ENCODE measurements around the gene DLST. TPM values are rescaled to one million over a fixed set of nuclear protein-coding genes. Genes with fewer than 3 reads are reported as not detected.
A peak's percentile ranks its signal among the peaks of the same experiment; 100 is the strongest.

The DLST gene
- total and polyA plus RNA-seq, 2 of the 4 experiments (the other 2 are of a cell fraction): 58.6 to 119 TPM

DNA sequence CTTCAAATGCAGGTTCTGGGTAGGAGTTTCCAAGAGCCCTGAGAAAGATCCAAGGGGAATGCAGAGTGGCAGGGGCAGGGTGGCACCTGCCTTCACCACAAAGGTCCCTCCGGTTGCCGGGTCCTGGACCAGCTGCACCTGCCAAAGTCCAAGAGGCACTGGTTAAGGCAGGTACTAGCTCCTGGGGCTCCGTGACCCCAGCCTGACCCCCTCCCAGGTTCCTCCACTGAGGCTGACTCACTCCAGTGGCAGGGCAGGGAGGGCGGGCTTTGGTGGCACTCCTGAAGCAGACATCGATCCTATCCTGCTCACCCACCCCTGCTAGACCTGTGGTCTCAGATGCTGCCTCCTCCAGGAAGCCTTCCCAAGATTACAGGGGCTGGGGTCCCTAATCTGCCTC lies 30.0 kb downstream of the DLST start:
- ChIA-PET CTCF (no interaction called here), POLR2A (ENCODE audit: unreplicated experiment) (interaction anchor here (0.5 to 0.6 kb wide), 2 partner anchors 11 to 369 kb away, joined by 4 read pairs; no protein-coding TSS in a partner anchor)
- no peak overlapping the region for H3K18ac ChIP-seq (ENCODE audit: low read depth, low read length)
- no peak overlapping the region for H2BK5ac ChIP-seq (ENCODE audit: low read depth, low read length, poor library complexity, severe bottlenecking)
- no peak overlapping the region for H4K91ac ChIP-seq (ENCODE audit: insufficient read depth, low read depth, low read length)
- H2BK120ac ChIP-seq (ENCODE audit: low read depth, low read length): no peak overlapping the region
- intact Hi-C loops (cut with micrococcal nuclease): no loop called here
- H3K27me3 ChIP-seq (ENCODE audit: control insufficient read depth, insufficient read depth, low read length): no peaks in the 10 kb centered on the region
- H3K4me1 ChIP-seq (ENCODE audit: control insufficient read depth, insufficient read depth, low read length): peaks cover 1% of the 10 kb centered on the region; the same call in 1 of the 2 replicates
- H4K20me1 ChIP-seq (ENCODE audit: insufficient read depth, low read length): no peaks in the 10 kb centered on the region
- H3K9me1 ChIP-seq (ENCODE audit: insufficient read depth, low read length): no peaks in the 10 kb centered on the region
- dilution Hi-C loops (cut with HindIII; ENCODE audit: low sequenced_read_pairs, unreplicated experiment): no loop called here
- peak overlapping the region; percentile 24 for H2AK9ac ChIP-seq (replicated peaks; ENCODE audit: low read depth, low read length, poor library complexity)
- 70% methylated on average over 2 of the region's 5 CpGs; no CpG with 5 or more reads in 1 of the 2 experiments for WGBS, 2 experiments (ENCODE audit: extremely low coverage in 2 of 2, insufficient read length in 1 of 2)
- no TSS peak for BruUV-seq (replicated peaks)
- H2AFZ ChIP-seq (replicated peaks; ENCODE audit: low read length, poor library complexity): no peak overlapping the region
- no peaks in the 10 kb centered on the region for H3K9me3 ChIP-seq (ENCODE audit: control insufficient read depth, insufficient read depth, low read length)
- TF ChIP-seq RAD21 (IDR thresholded peaks at IDR 0.05; ENCODE audit: low read length) (no peak), MAFK (IDR thresholded peaks at IDR 0.05; ENCODE audit: low read depth, low read length) (no peak), MXI1 (IDR thresholded peaks at IDR 0.05; ENCODE audit: borderline replicate concordance, low read depth, low read length) (no peak), RFX5 (IDR thresholded peaks at IDR 0.05; ENCODE audit: low read depth, low read length) (no peak), MAZ (IDR thresholded peaks at IDR 0.05; ENCODE audit: borderline replicate concordance, low read depth, low read length) (no peak), FOS (IDR thresholded peaks at IDR 0.05; ENCODE audit: low read depth, low read length) (no peak), CEBPB (IDR thresholded peaks at IDR 0.05; ENCODE audit: low read depth, low read length) (no peak), SMC3 (IDR thresholded peaks at IDR 0.05; ENCODE audit: low read depth, low read length) (no peak), RCOR1 (IDR thresholded peaks at IDR 0.05; ENCODE audit: insufficient replicate concordance, low read length) (no peak), CHD1 (IDR thresholded peaks at IDR 0.05; ENCODE audit: low read depth, low read length) (no peak), POLR2A (IDR thresholded peaks at IDR 0.05; ENCODE audit: low read depth, low read length) (no peak), NFE2L2 (IDR thresholded peaks at IDR 0.05; ENCODE audit: low read depth, low read length) (no peak), BHLHE40 (IDR thresholded peaks at IDR 0.05; ENCODE audit: low read depth, low read length) (no peak)
- TF ChIP-seq, protein P1, sequence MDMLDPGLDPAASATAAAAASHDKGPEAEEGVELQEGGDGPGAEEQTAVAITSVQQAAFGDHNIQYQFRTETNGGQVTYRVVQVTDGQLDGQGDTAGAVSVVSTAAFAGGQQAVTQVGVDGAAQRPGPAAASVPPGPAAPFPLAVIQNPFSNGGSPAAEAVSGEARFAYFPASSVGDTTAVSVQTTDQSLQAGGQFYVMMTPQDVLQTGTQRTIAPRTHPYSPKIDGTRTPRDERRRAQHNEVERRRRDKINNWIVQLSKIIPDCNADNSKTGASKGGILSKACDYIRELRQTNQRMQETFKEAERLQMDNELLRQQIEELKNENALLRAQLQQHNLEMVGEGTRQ (IDR thresholded peaks at IDR 0.05; ENCODE audit: low read depth, low read length): no peak
- TF ChIP-seq, protein P2, sequence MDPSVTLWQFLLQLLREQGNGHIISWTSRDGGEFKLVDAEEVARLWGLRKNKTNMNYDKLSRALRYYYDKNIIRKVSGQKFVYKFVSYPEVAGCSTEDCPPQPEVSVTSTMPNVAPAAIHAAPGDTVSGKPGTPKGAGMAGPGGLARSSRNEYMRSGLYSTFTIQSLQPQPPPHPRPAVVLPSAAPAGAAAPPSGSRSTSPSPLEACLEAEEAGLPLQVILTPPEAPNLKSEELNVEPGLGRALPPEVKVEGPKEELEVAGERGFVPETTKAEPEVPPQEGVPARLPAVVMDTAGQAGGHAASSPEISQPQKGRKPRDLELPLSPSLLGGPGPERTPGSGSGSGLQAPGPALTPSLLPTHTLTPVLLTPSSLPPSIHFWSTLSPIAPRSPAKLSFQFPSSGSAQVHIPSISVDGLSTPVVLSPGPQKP (IDR thresholded peaks at IDR 0.05; ENCODE audit: borderline replicate concordance, low read depth, low read length): no peak
- TF ChIP-seq, protein P3, sequence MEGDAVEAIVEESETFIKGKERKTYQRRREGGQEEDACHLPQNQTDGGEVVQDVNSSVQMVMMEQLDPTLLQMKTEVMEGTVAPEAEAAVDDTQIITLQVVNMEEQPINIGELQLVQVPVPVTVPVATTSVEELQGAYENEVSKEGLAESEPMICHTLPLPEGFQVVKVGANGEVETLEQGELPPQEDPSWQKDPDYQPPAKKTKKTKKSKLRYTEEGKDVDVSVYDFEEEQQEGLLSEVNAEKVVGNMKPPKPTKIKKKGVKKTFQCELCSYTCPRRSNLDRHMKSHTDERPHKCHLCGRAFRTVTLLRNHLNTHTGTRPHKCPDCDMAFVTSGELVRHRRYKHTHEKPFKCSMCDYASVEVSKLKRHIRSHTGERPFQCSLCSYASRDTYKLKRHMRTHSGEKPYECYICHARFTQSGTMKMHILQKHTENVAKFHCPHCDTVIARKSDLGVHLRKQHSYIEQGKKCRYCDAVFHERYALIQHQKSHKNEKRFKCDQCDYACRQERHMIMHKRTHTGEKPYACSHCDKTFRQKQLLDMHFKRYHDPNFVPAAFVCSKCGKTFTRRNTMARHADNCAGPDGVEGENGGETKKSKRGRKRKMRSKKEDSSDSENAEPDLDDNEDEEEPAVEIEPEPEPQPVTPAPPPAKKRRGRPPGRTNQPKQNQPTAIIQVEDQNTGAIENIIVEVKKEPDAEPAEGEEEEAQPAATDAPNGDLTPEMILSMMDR (conservative IDR thresholded peaks at IDR 0.05; ENCODE audit: low read depth, low read length): no peak
- in situ Hi-C loops (cut with MboI; ENCODE audit: low sequenced_read_pairs): loop anchor here (5.0 to 10.0 kb wide), 2 partner anchors 166 to 393 kb away; no protein-coding TSS in a partner anchor
- H4K5ac ChIP-seq (ENCODE audit: low read depth, low read length): no peak overlapping the region
- peaks cover under 1% of the 10 kb centered on the region; the same call in 1 of the 2 replicates for H3K36me3 ChIP-seq (ENCODE audit: control insufficient read depth, insufficient read depth, low read length)
- H2AK5ac ChIP-seq (ENCODE audit: low read depth, low read length): no peak overlapping the region
- H3K27ac ChIP-seq (ENCODE audit: insufficient read depth, low read length): no peak overlapping the region
- DNase-seq: no peak
- no peak for ATAC-seq (ENCODE audit: low read depth)
- no peak overlapping the region for H3K4ac ChIP-seq (ENCODE audit: low read depth, low read length)
- H3K9ac ChIP-seq (ENCODE audit: low read depth, low read length): no peak overlapping the region
- H3K4me3 ChIP-seq (ENCODE audit: insufficient read depth, low read depth, low read length): no peak overlapping the region
- no peak overlapping the region for H4K8ac ChIP-seq (ENCODE audit: low read depth in 2 of 2, low read length in 2 of 2)
- H3K79me1 ChIP-seq (ENCODE audit: low read depth in 1 of 2, low read length in 2 of 2): no peaks in the 10 kb centered on the region
- no peak overlapping the region for H2BK15ac ChIP-seq (ENCODE audit: low read depth, low read length)
- H3K56ac ChIP-seq (ENCODE audit: extremely low read depth, insufficient read depth, low read length): no peak overlapping the region
- no peak overlapping the region for H2BK20ac ChIP-seq (ENCODE audit: low read depth, low read length)
- H3K23ac ChIP-seq (ENCODE audit: low read depth, low read length): no peak overlapping the region
- no peak overlapping the region for H3K4me2 ChIP-seq (ENCODE audit: low read depth, low read length)
- no peak overlapping the region for H3K14ac ChIP-seq (replicated peaks; ENCODE audit: low read depth, low read length)

Data from IMR-90 (cell line).